ENCODE results near the gene RAB34.

GRCh38 chr17:28748852-28749515 lies 31.3 kb upstream of the RAB34 start:
- TF ChIP-seq POLR2AphosphoS5 (IDR thresholded peaks at IDR 0.05) (peak in 2 of 3 donors; percentile 6 to 61), CTCF (IDR thresholded peaks at IDR 0.05 in 8 of 11, conservative IDR thresholded peaks at IDR 0.05 in 3 of 11) (no peak), POLR2A (IDR thresholded peaks at IDR 0.05) (no peak)
